Smooth muscle cell (in vitro differentiated cells): ENCODE data around the gene FXYD6. TPM values are rescaled to one million over a fixed set of nuclear protein-coding genes. Genes with fewer than 3 reads are reported as not detected.
"Not testable (repeated sequence)": the region's sequence is repeated elsewhere in the genome, so short reads cannot be mapped to it uniquely, and the experiment has no call there.

Source experiments
- DNase-seq: peaks from one replicate; lab custom pipeline; 2025; ENCODE audit not compliant: unreplicated experiment; lab: John Stamatoyannopoulos, UW
- H2AFZ ChIP-seq: fragments of 200-600 bp; sonication (generic); 2 replicates; pipeline ENCODE4 v1.6.0; 2016; ENCODE audit warnings: antibody characterized with exemption, low read depth, mild to moderate bottlenecking
- H3F3A ChIP-seq: fragments of 200-600 bp; sonication (generic); 2 replicates; pipeline ENCODE4 v1.6.0; 2017; ENCODE audit warnings: antibody characterized with exemption, low read depth
- H3K27ac ChIP-seq: fragments of 200-600 bp; sonication (generic); 2 replicates; pipeline ENCODE4 v1.5.1; 2016; ENCODE audit warnings: low read depth, mild to moderate bottlenecking
- H3K27me3 ChIP-seq: fragments of 200-600 bp; sonication (generic); 2 replicates; pipeline ENCODE4 v1.6.1; 2016; ENCODE audit warnings: low read depth, mild to moderate bottlenecking
- H3K36me3 ChIP-seq: fragments of 200-600 bp; sonication (generic); 2 replicates; pipeline ENCODE4 v1.5.1; 2016; ENCODE audit warnings: low read depth
- H3K4me1 ChIP-seq: fragments of 200-600 bp; sonication (generic); 2 replicates; pipeline ENCODE4 v1.5.1; 2016; ENCODE audit warnings: low read depth
- H3K4me2 ChIP-seq: fragments of 200-600 bp; sonication (generic); 2 replicates; pipeline ENCODE4 v1.6.0; 2016; ENCODE audit warnings: mild to moderate bottlenecking
- H3K4me3 ChIP-seq: fragments of 200-600 bp; sonication (generic); 2 replicates; pipeline ENCODE4 v1.5.1; 2016; ENCODE audit warnings: mild to moderate bottlenecking
- H3K79me2 ChIP-seq: fragments of 200-600 bp; sonication (generic); 2 replicates; pipeline ENCODE4 v1.6.0; 2016; ENCODE audit warnings: low read depth, mild to moderate bottlenecking
- H3K9ac ChIP-seq: fragments of 200-600 bp; sonication (generic); 2 replicates; pipeline ENCODE4 v1.6.0; 2016; ENCODE audit warnings: low read depth
- H3K9me3 ChIP-seq: fragments of 200-600 bp; sonication (generic); replicated peaks from 2 replicates; pipeline ENCODE4 v1.5.1; 2016; ENCODE audit warnings: low read depth
- H4K20me1 ChIP-seq: fragments of 200-600 bp; sonication (generic); 2 replicates; pipeline ENCODE4 v1.6.0; 2016; ENCODE audit warnings: low read depth
- WGBS: methylation state at CpG from one replicate; pipeline ENCODE4 v1.1.7; 2016; ENCODE audit warnings: low lambda C conversion rate; 5-methylcytosine and 5-hydroxymethylcytosine counted together
- polyA plus RNA-seq: library from polyadenylated mRNA; unstranded; fragments of >200 nt; fragmentation: Nextera tagmentation; extraction: Ambion mirVana; gene quantifications from 2 replicates; pipeline ENCODE4 v1.2.1, GENCODE V29; 2016
- total RNA-seq: library from RNA; depleted of rRNA; stranded (reverse); fragments of >200 nt; gene quantifications from 2 replicates; pipeline ENCODE4 v1.2.3, GENCODE V29; 2014
- TF ChIP-seq, protein P1 (sequence below): fragments of 200-600 bp; sonication (generic); IDR thresholded peaks from 2 replicates; pipeline ENCODE4 v1.5.1; 2017; ENCODE audit warnings: borderline replicate concordance, mild to moderate bottlenecking, antibody characterized with exemption; ENCODE audit not compliant: insufficient read depth, poor library complexity, severe bottlenecking

The FXYD6 gene, protein sequence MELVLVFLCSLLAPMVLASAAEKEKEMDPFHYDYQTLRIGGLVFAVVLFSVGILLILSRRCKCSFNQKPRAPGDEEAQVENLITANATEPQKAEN
- total RNA-seq (24.6 and 27.7 TPM in 2 replicates), polyA plus RNA-seq (50.1 and 84.5 TPM in 2 replicates)

DNA sequence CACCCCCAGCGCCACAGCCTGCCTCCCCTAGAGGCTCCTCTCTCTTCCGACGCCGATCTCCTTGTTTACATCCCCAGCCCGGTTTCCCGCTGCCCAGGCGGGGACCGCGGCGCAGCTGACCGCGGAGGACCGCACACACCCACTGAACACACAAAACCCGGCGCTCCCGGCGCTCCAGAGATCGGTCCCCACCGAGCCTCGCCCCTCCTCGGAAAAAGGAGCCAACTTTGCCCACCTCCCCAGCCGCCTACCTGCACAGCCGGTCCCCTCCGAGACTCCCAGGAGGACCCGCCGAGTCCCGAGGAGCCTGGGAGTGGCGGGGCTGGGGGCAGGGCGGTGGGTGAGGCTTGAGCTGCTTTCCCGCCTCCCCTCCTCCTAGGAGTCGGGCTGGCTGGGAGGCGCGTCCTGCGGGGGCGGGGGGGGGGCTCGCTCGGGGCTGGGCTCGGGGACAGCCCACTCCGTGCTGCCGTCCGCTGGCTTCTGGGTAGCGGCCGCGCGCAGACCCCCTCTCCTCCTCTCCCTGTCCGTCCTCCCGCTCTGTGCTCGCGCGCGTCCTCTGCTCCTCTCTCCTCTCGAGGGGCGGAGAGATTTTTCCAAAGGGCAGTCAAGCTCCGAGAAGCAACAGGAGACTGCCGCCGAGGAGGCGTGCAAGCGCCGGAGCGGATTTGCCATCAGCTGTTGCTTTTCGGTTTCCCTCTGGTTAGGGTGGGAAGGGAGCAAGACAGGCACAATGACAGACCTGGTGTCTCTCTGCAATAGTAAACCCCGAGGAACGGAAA is at the start of gene FXYD6:
Gene FXYD6, minus strand, starts transcription at position 318 of the 779 bp plus-strand sequence. CDS start 33,882 bp downstream, outside the sequence.
- Histone ChIP-seq H3K4me1 (peaks cover 10% of the 10 kb centered on the region), H3F3A (no peaks in the 10 kb centered on the region), H3K9ac (peak within 1 kb of the TSS; percentile 30), H3K79me2 (no peaks in the 10 kb centered on the region), H3K9me3 (no peaks in the 10 kb centered on the region), H2AFZ (peak within 1 kb of the TSS; percentile 84), H3K36me3 (no peaks in the 10 kb centered on the region), H3K27ac (no peak within 1 kb of the TSS), H3K27me3 (no peaks in the 10 kb centered on the region), H3K4me2 (peak within 1 kb of the TSS; percentile 88), H4K20me1 (peaks cover 8% of the 10 kb centered on the region), H3K4me3 (peak within 1 kb of the TSS; percentile 92)
- TF ChIP-seq, protein P1, sequence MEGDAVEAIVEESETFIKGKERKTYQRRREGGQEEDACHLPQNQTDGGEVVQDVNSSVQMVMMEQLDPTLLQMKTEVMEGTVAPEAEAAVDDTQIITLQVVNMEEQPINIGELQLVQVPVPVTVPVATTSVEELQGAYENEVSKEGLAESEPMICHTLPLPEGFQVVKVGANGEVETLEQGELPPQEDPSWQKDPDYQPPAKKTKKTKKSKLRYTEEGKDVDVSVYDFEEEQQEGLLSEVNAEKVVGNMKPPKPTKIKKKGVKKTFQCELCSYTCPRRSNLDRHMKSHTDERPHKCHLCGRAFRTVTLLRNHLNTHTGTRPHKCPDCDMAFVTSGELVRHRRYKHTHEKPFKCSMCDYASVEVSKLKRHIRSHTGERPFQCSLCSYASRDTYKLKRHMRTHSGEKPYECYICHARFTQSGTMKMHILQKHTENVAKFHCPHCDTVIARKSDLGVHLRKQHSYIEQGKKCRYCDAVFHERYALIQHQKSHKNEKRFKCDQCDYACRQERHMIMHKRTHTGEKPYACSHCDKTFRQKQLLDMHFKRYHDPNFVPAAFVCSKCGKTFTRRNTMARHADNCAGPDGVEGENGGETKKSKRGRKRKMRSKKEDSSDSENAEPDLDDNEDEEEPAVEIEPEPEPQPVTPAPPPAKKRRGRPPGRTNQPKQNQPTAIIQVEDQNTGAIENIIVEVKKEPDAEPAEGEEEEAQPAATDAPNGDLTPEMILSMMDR = no peak
- DNase-seq = peak; percentile 47
- WGBS = 1% methylated on average over 54 of the region's 63 CpGs

DNA sequence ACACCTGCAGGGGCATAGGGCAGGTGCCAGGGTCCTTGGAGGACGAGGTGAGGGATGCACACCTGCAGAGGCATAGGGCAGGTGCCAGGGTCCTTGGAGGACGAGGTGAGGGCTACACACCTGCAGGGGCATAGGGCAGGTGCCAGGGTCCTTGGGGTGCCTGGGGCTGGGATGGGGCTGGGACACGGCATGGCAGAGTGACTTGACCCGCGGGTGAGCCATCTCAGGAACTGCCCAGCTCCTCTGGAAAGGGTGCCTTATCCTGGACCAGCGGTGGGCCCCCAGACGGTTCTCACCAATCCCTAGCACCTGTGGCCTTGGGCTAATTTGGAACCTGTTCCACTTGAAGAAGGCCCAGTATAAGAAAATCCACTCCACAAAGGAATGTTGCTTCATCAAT is 49.7 kb upstream of the FXYD6 start:
- H3K4me2 ChIP-seq, H3K27ac ChIP-seq, H3K9ac ChIP-seq, H3F3A ChIP-seq, H3K4me3 ChIP-seq, H3K27me3 ChIP-seq, H3K9me3 ChIP-seq, H2AFZ ChIP-seq, DNase-seq, H3K4me1 ChIP-seq, H4K20me1 ChIP-seq, H3K79me2 ChIP-seq, H3K36me3 ChIP-seq: not testable (repeated sequence)
- 91% methylated on average over 6 of the region's 7 CpGs for WGBS

DNA sequence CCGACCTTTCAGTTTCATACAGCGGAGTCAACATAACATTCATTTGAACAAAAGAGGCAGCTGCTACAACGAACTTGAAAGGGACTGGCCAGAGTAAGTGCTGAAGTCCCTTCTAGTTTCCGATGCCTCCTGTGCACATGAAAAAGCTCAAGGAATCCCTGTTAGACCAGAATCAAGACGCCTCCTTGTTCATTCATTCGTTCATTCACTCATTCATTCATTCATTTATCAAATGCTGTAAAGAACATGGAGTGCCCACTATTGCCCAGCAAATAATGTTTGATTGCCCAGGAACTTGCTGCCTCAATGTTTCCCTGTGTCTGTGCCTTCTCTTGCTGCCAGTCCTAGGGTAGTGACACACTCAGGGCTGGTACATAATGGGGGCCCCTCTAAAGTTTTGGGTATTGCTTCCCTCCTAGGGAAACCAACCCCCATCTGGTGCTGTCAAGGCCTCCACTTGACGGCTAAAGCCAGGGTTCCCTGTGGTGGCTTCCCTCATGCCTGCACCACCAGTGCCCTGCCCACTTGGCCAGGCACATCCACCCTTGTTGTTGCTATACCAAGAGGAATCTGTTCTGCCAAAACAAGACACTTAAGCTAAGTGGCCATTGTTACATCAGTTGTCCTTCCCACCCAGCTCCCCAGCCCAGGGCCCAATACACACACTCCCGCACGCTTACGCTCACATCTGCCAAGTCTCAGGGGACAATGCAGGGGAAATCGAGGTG is 48.9 kb upstream of the FXYD6 start:
- TF ChIP-seq, protein P1 = no peak
- no peaks in the 10 kb centered on the region for H3K36me3 ChIP-seq
- H3F3A ChIP-seq = no peaks in the 10 kb centered on the region
- H3K4me2 ChIP-seq = no peak overlapping the region
- no peak overlapping the region for H2AFZ ChIP-seq
- H4K20me1 ChIP-seq = no peaks in the 10 kb centered on the region
- H3K27me3 ChIP-seq = no peaks in the 10 kb centered on the region
- H3K4me1 ChIP-seq = no peaks in the 10 kb centered on the region
- H3K4me3 ChIP-seq = no peak overlapping the region
- H3K27ac ChIP-seq = no peak overlapping the region
- no peaks in the 10 kb centered on the region for H3K9me3 ChIP-seq
- no peaks in the 10 kb centered on the region for H3K79me2 ChIP-seq
- DNase-seq = no peak
- H3K9ac ChIP-seq = no peak overlapping the region
- WGBS = 83% methylated on average over 11 of the region's 11 CpGs

GRCh38 chr11:117924631-117925170 is 48.2 kb upstream of the FXYD6 start:
- Histone ChIP-seq H3K27me3 (no peaks in the 10 kb centered on the region), H3K4me2 (no peak overlapping the region), H4K20me1 (no peaks in the 10 kb centered on the region), H2AFZ (no peak overlapping the region), H3K9ac (no peak overlapping the region), H3K9me3 (no peaks in the 10 kb centered on the region), H3F3A (no peaks in the 10 kb centered on the region), H3K79me2 (no peaks in the 10 kb centered on the region), H3K4me3 (no peak overlapping the region), H3K36me3 (no peaks in the 10 kb centered on the region), H3K4me1 (no peaks in the 10 kb centered on the region), H3K27ac (no peak overlapping the region)
- WGBS = 90% methylated on average over 10 of the region's 11 CpGs
- no peak for DNase-seq
- TF ChIP-seq, protein P1 = no peak
